Ascending aorta (tissue), 2 donors: Measurements from ENCODE around the gene PTPRC. TPM values are rescaled to one million over a fixed set of nuclear protein-coding genes. Genes with fewer than 3 reads are reported as not detected.

Experiments
- DNase-seq, 2 donors: peaks; one replicate each; pipeline ENCODE4 v3.0.0-alpha.2; 2019; ENCODE audit warnings: low spot score in 2 of 2
- H3K27ac ChIP-seq, 2 donors: fragments of 200-600 bp; sonication (generic); one replicate each; pipeline ENCODE4 v1.5.1; 2016 to 2017; ENCODE audit warnings: mild to moderate bottlenecking in 1 of 2
- H3K27me3 ChIP-seq: fragments of 200-600 bp; sonication (generic); one replicate; pipeline ENCODE4 v1.5.1; 2017
- H3K36me3 ChIP-seq, 2 donors: fragments of 200-600 bp; sonication (generic); one replicate each; pipeline ENCODE4 v1.5.1; 2016
- H3K4me1 ChIP-seq, 2 donors: fragments of 200-600 bp; sonication (generic); one replicate each; pipeline ENCODE4 v1.5.1; 2016 to 2017; ENCODE audit warnings: mild to moderate bottlenecking in 1 of 2
- H3K4me3 ChIP-seq, 2 donors: fragments of 200-600 bp; sonication (generic); one replicate each; pipeline ENCODE4 v1.5.1; 2016 to 2017; ENCODE audit warnings: mild to moderate bottlenecking in 1 of 2
- H3K9me3 ChIP-seq, 2 donors: fragments of 200-600 bp; sonication (generic); one replicate each; pipeline ENCODE4 v1.5.1; 2016
- intact Hi-C: fragments of 100-400 bp; cut with DNase I; formaldehyde crosslinking; loops from one replicate; pipeline ENCODE4 v1.15.1; 2023
- total RNA-seq: library from RNA; depleted of rRNA; stranded (reverse); fragments of >200 nt; gene quantifications from one replicate; pipeline ENCODE4 v1.1.0, GENCODE V29; 2016
- TF ChIP-seq, protein P1 (sequence below), 3 experiments: fragments of 200-600 bp in 2 of 3; fragments of 450-650 bp in 1 of 3; sonication (generic) in 2 of 3; IDR thresholded peaks; one replicate each; pipeline ENCODE4 v1.5.1; 2016 to 2019; ENCODE audit warnings: antibody characterized with exemption in 3 of 3, mild to moderate bottlenecking in 1 of 3, moderate library complexity in 1 of 3

Gene PTPRC
- total RNA-seq, 1 donor from 2014 or later = 21.3 TPM

DNA sequence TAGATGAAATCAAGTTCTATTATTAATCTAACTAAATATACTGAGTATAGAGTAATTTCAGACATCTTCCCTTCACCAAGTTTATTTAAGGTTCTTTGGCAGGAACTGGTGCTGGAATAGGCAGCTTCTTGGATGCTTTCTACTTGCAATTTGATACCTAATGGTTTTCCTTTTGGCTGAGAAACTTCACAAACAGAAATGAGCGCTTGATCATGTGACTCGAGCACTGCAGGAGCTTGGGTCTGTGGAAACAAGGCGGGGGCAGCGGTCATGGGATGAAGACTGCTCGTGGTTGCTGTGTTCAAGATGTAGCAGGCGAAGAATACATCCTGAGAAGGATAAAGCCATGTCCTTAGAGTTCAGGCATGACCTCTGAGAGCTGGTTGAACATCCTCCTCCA, 136.8 kb downstream of the PTPRC start:
- no peak for DNase-seq
- H3K27ac ChIP-seq = no peak overlapping the region

DNA sequence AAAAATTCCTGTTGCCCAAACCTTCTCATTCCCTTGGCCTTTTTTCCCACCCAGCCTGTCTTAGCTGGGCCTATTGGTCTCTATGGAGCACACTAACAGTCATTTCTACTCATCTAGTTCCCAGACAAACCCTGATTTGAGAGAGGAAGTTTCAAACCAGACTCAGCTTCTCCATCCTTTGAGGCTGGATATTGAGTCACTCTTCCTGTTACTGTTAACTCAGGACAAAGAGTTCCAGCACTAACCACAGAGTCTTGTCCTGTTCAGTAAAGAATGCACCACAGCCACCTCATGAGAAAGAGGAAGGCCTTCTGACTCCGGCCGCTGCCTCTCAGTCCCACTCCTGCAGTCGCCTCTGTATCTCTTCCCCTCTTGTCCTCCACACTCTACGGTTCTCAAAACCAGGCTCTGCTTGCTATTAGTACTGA, 137.8 kb downstream of the PTPRC start:
- Histone ChIP-seq H3K4me1 (no peaks in the 10 kb centered on the region), H3K9me3 (peaks cover 0 to 4% of the 10 kb centered on the region in 2 donors), H3K27ac (peak overlapping the region; percentile 1 to 18), H3K36me3 (no peaks in the 10 kb centered on the region), H3K4me3 (no peak overlapping the region), H3K27me3 (no peaks in the 10 kb centered on the region)
- TF ChIP-seq, protein P1, sequence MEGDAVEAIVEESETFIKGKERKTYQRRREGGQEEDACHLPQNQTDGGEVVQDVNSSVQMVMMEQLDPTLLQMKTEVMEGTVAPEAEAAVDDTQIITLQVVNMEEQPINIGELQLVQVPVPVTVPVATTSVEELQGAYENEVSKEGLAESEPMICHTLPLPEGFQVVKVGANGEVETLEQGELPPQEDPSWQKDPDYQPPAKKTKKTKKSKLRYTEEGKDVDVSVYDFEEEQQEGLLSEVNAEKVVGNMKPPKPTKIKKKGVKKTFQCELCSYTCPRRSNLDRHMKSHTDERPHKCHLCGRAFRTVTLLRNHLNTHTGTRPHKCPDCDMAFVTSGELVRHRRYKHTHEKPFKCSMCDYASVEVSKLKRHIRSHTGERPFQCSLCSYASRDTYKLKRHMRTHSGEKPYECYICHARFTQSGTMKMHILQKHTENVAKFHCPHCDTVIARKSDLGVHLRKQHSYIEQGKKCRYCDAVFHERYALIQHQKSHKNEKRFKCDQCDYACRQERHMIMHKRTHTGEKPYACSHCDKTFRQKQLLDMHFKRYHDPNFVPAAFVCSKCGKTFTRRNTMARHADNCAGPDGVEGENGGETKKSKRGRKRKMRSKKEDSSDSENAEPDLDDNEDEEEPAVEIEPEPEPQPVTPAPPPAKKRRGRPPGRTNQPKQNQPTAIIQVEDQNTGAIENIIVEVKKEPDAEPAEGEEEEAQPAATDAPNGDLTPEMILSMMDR (IDR thresholded peaks at IDR 0.05) = no peak
- peak; percentile 48 to 75 for DNase-seq
- intact Hi-C loops = no loop called here

More for the DNA sequence above, 136.8 kb downstream of the PTPRC start:
- no peaks in the 10 kb centered on the region for H3K27me3 ChIP-seq
- no peak overlapping the region for H3K4me3 ChIP-seq
- no peaks in the 10 kb centered on the region for H3K36me3 ChIP-seq
- H3K4me1 ChIP-seq = no peaks in the 10 kb centered on the region
- H3K9me3 ChIP-seq = peaks cover 0 to 4% of the 10 kb centered on the region in 2 donors
- TF ChIP-seq, protein P1 (IDR thresholded peaks at IDR 0.05) = no peak
- intact Hi-C loops = no loop called here

DNA sequence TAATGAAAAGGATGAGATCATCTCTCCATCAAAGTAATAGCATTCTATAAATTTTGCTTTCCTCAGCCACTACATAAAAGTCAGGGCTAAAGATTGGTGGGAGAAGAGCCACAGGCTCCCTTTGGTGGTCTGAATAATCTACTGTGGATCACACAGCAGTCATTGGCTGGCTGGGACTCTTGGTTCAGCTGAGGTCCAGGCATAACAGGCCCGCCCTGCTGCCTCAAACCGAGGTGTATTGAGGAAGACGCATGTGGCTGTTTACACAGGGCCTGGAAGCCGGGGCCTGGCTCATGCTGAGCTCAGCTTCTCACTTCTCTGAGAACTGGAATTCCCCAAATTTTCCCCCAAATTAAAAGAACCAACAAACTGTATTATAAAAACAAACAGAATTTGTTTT, 139.2 kb downstream of the PTPRC start:
- no peaks in the 10 kb centered on the region for H3K36me3 ChIP-seq
- H3K9me3 ChIP-seq = peaks cover 0 to 4% of the 10 kb centered on the region in 2 donors
- H3K4me1 ChIP-seq = no peaks in the 10 kb centered on the region
- DNase-seq = no peak
- TF ChIP-seq, protein P1 (IDR thresholded peaks at IDR 0.05) = no peak
- no peak overlapping the region for H3K4me3 ChIP-seq
- intact Hi-C loops = no loop called here
- no peak overlapping the region for H3K27ac ChIP-seq
- H3K27me3 ChIP-seq = no peaks in the 10 kb centered on the region

DNA sequence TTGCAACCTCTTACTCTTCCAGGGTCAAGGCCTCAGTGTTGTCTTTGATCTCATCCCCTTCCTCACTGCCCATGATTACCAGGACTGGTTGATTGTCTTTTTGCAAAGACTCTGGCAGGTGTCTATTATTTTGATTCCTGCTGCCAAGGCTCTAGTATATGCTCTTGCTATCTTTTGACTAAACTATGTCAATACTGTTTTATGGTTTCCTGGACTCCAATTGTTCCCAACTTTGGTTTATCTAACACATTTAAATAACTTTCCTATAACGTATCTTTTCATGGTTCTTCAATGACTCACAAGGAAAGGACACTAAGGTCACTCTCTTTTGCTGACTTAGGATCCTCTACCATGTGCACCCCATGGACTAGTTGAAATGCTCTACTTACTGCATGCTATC, 141.5 kb downstream of the PTPRC start:
- no peaks in the 10 kb centered on the region for H3K36me3 ChIP-seq
- no peak overlapping the region for H3K4me3 ChIP-seq
- no peaks in the 10 kb centered on the region for H3K4me1 ChIP-seq
- intact Hi-C loops = no loop called here
- TF ChIP-seq, protein P1 (IDR thresholded peaks at IDR 0.05) = no peak
- peaks cover 0 to 3% of the 10 kb centered on the region in 2 donors for H3K9me3 ChIP-seq
- no peak for DNase-seq
- H3K27ac ChIP-seq = no peak overlapping the region
- no peaks in the 10 kb centered on the region for H3K27me3 ChIP-seq

DNA sequence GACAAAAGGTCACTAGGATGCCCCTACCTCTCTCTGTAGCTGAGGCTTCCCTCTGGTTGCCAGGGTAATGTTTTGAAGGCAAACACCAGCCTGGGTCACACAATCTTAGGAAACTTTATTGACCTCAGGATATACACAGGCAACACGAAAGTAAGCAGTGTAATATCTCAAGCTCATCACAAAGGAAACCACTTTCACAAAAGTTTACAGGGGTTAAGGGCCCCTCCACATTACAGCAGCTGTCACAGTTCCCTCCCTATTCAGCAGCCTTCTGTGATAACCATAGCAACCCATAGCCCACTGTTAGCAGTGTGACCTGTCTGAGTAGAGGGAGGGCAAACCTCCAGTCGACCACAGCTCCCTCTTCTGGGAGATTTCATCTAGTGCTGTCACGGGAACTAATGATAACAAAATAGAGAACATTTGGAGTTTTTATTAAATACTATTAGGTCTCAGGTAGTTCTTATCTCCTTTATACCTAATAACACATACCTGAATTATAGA, 149.8 kb downstream of the PTPRC start:
- H3K9me3 ChIP-seq = no peaks in the 10 kb centered on the region
- intact Hi-C loops = no loop called here
- H3K27me3 ChIP-seq = no peaks in the 10 kb centered on the region
- H3K4me1 ChIP-seq = no peaks in the 10 kb centered on the region
- TF ChIP-seq, protein P1 (IDR thresholded peaks at IDR 0.05) = no peak
- H3K4me3 ChIP-seq = no peak overlapping the region
- H3K36me3 ChIP-seq = no peaks in the 10 kb centered on the region
- DNase-seq = no peak
- no peak overlapping the region for H3K27ac ChIP-seq

DNA sequence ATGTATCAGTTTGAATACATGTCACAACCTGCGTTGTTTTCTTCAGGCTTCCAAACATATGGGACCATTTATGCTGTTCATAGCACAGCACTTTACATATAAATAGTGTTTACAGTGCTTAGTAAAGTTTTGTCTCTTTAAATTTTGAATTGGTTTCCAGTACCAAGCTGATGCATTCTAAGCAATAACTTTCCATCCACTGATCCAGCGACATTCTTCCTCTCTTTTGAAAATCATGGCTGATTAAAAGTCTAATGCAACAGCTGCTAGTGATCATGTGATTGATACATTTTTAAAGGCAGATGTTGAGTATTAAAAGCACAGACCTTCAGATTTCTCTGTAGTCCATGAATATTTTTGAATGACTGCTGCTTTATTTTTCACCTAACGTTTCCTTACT, 154.9 kb downstream of the PTPRC start:
- H3K36me3 ChIP-seq = no peaks in the 10 kb centered on the region
- TF ChIP-seq, protein P1 (IDR thresholded peaks at IDR 0.05) = no peak
- DNase-seq = no peak
- no peak overlapping the region for H3K27ac ChIP-seq
- H3K4me3 ChIP-seq = no peak overlapping the region
- intact Hi-C loops = no loop called here
- no peaks in the 10 kb centered on the region for H3K27me3 ChIP-seq
- H3K4me1 ChIP-seq = no peaks in the 10 kb centered on the region
- H3K9me3 ChIP-seq = no peaks in the 10 kb centered on the region
